ENCODE data around the gene PLP1. TPM values are rescaled to one million over a fixed set of nuclear protein-coding genes. Genes with fewer than 3 reads are reported as not detected.
"Not testable (repeated sequence)": the region's sequence is repeated elsewhere in the genome, so short reads cannot be mapped to it uniquely, and the experiment has no call there.

The PLP1 gene
- total RNA-seq, 2 experiments from 2014 or later = not detected

DNA sequence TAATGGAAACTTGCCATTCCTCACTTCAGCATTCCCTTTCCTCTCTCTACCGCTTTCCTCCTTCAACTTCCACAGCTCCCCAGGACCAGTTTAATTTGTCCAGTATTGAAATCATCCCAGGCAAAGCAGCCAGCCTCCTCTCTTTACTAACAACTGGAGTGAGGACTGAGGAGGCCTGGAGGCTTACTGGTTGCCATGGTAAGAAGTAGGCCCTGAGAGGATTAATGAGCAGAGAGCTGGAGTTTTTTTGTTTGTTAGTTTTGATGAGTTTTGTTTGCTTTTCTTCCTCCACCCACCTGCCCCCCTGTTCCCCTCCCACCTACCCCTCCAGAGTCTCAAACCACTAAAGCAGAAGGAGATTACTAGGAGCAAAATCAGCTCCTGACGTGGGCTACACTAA lies 29.5 kb upstream of the PLP1 start:
- Mint-ChIP-seq H3K4me3 (no peak overlapping the region), H3K27me3 (no peaks in the 10 kb centered on the region), H3K36me3 (ENCODE audit: low read depth) (no peaks in the 10 kb centered on the region), H3K27ac (no peak overlapping the region), H3K4me1 (no peaks in the 10 kb centered on the region), H3K9me3 (ENCODE audit: low read depth) (no peaks in the 10 kb centered on the region)
- ChIA-PET CTCF (no interaction called here), POLR2A (no interaction called here)
- ATAC-seq = no peak
- intact Hi-C loops (cut with DNase I, micrococcal nuclease) = no loop called here
- no peak for DNase-seq

DNA sequence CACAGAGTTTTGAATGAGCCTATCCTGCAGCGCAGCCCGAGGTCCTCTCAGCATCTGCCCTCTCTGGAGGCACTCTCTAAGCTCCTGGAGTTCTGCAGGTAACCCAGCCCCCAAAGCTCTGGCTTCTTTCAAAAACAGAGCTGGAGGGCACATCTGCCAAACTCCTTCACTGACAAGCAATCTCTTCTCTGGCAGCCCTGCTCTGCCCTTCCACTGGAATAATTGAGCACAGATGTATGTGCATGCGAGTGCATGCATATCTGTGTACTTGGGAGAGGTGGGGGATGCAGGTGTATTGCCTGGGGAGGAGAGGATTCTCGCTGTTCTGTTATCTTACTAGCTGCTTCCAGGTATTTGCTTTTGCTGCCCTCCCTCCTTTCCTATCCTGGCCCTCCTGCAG lies 22.2 kb upstream of the PLP1 start:
- no peaks in the 10 kb centered on the region for H3K27me3 Mint-ChIP-seq
- H3K4me1 Mint-ChIP-seq = no peaks in the 10 kb centered on the region
- ChIA-PET CTCF (no interaction called here), POLR2A (no interaction called here)
- peaks cover 2% of the 10 kb centered on the region for H3K9me3 Mint-ChIP-seq (ENCODE audit: low read depth)
- no peak overlapping the region for H3K4me3 Mint-ChIP-seq
- DNase-seq = no peak
- no peak overlapping the region for H3K27ac Mint-ChIP-seq
- H3K36me3 Mint-ChIP-seq (ENCODE audit: low read depth) = peaks cover 2% of the 10 kb centered on the region
- intact Hi-C loops (cut with DNase I, micrococcal nuclease) = no loop called here
- ATAC-seq = no peak

DNA sequence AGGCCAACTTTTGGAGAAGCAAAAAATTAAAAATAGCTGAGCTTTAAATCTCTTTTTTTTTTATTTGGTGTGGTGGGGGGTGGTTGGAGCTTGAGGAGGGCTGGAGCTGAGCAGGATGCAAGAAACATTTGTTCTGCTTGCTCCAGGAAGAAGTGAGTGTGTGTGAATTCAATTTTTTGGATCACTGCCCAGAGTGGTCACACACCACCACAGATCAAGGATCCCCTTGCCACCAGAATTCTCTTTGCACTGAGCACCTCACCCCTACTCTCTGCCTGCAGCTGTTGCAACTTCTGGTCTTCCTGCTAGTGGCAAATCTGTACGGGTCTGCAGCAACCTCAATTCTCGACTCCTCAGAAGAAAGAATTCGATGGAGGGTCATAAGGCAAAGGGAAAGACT lies 19.9 kb upstream of the PLP1 start:
- peaks cover 2% of the 10 kb centered on the region for H3K36me3 Mint-ChIP-seq (ENCODE audit: low read depth)
- intact Hi-C loops (cut with DNase I, micrococcal nuclease) = no loop called here
- no peaks in the 10 kb centered on the region for H3K27me3 Mint-ChIP-seq
- DNase-seq (no peak), ATAC-seq (no peak)
- no peaks in the 10 kb centered on the region for H3K4me1 Mint-ChIP-seq
- ChIA-PET POLR2A (no interaction called here), CTCF (no interaction called here)
- H3K27ac Mint-ChIP-seq = no peak overlapping the region
- peaks cover 2% of the 10 kb centered on the region for H3K9me3 Mint-ChIP-seq (ENCODE audit: low read depth)
- no peak overlapping the region for H3K4me3 Mint-ChIP-seq

DNA sequence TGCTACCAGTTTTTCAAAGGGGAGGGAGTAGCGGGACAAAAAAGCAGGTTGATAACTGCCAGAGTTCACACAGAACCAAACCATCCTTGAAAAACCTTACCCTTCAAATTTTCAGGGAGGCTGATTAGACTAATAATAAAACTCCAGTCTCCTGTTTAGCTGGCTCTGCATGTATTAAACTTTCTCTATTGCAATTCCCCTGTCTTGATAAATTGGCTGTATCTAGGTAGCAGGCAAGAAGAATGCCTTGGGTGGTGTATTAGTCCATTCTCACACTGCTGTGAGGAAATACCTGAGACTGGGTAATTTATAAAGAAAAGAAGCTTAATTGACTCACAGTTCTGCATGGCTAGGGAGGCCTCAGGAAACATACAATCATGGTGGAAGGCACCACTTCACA lies 18.1 kb upstream of the PLP1 start:
- intact Hi-C loops (cut with DNase I, micrococcal nuclease) = no loop called here
- ATAC-seq (no peak), DNase-seq (no peak)
- no peak overlapping the region for H3K4me3 Mint-ChIP-seq
- peaks cover 2% of the 10 kb centered on the region for H3K36me3 Mint-ChIP-seq (ENCODE audit: low read depth)
- ChIA-PET POLR2A (no interaction called here), CTCF (no interaction called here)
- no peak overlapping the region for H3K27ac Mint-ChIP-seq
- H3K9me3 Mint-ChIP-seq (ENCODE audit: low read depth) = peaks cover 2% of the 10 kb centered on the region
- H3K4me1 Mint-ChIP-seq = no peaks in the 10 kb centered on the region
- no peaks in the 10 kb centered on the region for H3K27me3 Mint-ChIP-seq

DNA sequence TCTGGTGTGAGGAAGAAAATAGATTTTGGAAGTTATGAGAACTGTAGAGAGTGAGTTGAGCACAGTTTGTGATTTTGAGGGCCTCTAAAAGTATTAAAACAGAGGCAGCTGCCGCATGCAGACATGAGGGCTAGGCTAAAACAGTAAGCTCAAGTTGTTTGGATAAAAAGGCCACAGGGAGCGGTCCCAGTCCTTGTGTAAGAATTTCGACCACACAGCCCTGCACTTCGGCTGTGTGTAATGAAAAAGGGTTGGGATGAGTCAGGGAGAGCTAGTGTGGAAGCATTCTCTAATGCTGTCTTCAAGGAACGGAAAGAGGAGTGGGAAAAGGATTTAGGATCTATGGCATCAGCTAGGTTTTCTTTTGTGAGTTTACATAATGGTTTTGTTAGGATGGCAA lies 13.1 kb upstream of the PLP1 start:
- intact Hi-C loops (cut with DNase I, micrococcal nuclease); POLR2A ChIA-PET; H3K9me3 Mint-ChIP-seq (ENCODE audit: low read depth); H3K27ac Mint-ChIP-seq; ATAC-seq; CTCF ChIA-PET; H3K4me1 Mint-ChIP-seq; H3K4me3 Mint-ChIP-seq; H3K36me3 Mint-ChIP-seq (ENCODE audit: low read depth); H3K27me3 Mint-ChIP-seq; DNase-seq: not testable (repeated sequence)

DNA sequence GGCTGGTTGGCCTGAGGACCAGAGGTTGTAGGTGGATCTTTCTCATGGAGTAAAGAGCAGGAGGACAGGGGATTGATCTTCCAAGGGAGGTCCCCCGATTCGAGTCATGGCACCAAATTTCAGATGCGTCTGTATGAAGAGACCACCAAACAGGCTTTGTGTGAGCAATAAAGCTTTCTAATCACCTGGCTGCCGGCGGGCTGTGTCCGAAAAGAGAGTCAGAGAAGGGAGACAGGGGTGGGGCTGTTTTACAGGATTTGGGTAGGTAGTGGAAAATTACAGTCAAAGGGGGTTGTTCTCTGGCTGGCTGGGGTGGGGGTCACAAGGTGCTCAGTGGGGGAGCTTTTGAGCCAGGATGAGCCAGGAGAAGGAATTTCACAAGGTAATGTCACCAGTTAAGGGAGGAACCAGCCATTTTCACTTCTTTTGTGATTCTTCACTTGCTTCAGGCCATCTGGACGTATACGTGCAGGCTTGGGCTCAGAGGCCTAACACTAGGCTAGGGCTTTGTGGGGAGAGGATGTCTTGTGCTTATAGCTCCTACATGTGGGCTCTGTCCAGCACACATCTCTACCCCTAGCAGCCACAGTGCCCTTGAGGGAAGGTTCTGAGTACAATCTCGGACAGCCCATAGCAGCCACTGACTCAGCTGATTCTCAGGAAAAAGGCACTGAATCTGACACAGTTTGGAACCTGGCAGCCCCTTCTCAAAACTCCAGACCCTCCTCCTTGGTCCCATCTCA lies 9.7 kb upstream of the PLP1 start:
- H3K27me3 Mint-ChIP-seq; H3K27ac Mint-ChIP-seq; H3K4me1 Mint-ChIP-seq; CTCF ChIA-PET; ATAC-seq; H3K9me3 Mint-ChIP-seq (ENCODE audit: low read depth); H3K4me3 Mint-ChIP-seq; POLR2A ChIA-PET; DNase-seq; intact Hi-C loops (cut with DNase I, micrococcal nuclease); H3K36me3 Mint-ChIP-seq (ENCODE audit: low read depth): not testable (repeated sequence)

DNA sequence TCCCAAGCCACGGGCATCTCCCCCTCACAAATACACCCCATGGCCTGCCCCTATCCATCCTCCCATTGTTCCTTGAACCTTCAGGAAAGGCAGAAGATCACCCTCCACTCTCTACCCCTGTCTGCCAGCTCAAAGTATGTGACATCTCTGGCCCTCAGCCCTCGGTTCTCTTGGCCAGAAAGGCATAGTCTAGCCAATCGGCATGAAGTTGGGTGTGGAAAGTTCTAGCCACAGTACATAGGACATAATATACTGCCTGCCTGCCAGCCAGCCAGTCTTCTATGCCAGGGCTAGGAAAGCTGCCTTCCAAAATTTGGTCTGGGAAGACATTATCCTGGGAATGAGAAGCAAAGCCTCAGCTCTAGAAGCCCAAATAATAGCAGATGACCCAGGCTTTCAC lies 3.2 kb upstream of the PLP1 start:
- CTCF ChIA-PET = no interaction called here
- H3K27me3 Mint-ChIP-seq = peaks cover 10% of the 10 kb centered on the region

DNA sequence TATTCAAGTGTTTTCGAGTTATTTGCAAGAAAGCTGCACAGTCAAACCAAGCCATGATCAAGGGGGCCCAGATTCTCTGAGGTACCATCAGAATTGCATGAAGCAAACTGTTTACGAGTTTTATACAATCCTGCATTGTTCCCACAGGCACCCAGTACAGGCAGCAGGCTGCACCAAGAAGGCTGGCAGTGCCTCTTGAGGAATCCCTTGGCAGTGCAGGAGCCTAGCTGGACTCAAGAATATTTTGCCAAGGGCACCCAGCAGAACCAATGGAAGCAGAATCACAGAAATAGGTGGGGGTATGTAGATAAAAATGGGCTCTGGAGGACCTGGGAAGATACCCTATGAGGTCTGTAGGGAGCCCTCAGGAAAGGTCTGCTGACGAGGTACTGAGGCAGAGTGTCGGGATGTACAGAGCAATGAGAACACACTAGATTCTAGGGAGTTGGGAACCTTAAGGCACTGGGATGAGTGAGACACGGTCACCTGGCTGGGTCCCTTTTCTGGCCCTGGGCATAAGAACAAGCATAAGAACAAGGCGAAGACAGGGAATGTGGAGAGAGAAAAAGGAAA lies 2.5 kb upstream of the PLP1 start:
- no peak for ATAC-seq
- intact Hi-C loops (cut with DNase I, micrococcal nuclease) = loop anchor here in 1 of 2 experiments (1.0 to 2.0 kb wide), 2 partner anchors 63 to 241 kb away; partner anchors contain the start of gene TMEM31
- CTCF ChIA-PET = interaction anchor here (0.6 to 1.2 kb wide), 2 partner anchors 32 to 67 kb away, joined by 3 read pairs; no protein-coding TSS in a partner anchor

More for the DNA sequence above, 3.2 kb upstream of the PLP1 start:
- Mint-ChIP-seq H3K36me3 (ENCODE audit: low read depth) (no peaks in the 10 kb centered on the region), H3K4me1 (no peaks in the 10 kb centered on the region), H3K4me3 (no peak overlapping the region), H3K9me3 (ENCODE audit: low read depth) (no peaks in the 10 kb centered on the region), H3K27ac (no peak overlapping the region)
- no peak for ATAC-seq
- intact Hi-C loops (cut with DNase I, micrococcal nuclease) = no loop called here
- no peak for DNase-seq
- POLR2A ChIA-PET = interaction anchor here (0.6 kb wide), 1 partner anchor 240 kb away, joined by 4 read pairs; no protein-coding TSS in a partner anchor

DNA sequence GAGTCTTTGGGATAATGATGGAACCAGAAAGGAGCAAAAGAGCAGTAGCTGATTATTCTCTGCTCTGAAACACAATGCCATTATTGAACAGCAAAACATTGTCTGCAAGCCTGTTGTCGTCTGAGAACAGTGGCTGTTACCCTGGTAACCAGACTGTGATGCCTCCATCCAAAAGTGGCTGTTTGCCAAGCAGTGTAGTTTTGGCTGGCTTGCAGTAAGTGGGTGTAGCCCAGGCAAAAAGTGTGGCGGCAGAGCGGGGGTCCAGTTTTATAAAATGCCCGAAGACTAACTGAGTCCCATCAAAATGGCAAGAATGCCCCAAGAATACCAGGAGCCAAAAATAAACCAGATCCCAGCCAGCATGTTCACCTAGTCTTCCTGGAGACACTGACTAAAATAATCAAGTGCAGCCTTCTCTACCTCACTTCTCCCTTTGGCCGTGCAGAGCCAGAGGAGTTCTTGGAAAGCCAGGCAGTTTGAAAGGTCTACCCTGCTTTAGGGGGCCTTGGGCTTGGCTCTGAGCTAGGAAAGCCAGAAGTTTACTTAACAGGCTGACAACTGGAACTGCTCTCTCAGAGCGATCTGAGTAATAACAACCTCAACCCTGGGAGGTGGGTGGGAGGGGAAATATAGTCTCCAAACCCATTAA lies 2.6 kb downstream of the PLP1 start:
- no peak overlapping the region for H3K4me3 Mint-ChIP-seq
- no peaks in the 10 kb centered on the region for H3K36me3 Mint-ChIP-seq (ENCODE audit: low read depth)
- POLR2A ChIA-PET = no interaction called here

More for the DNA sequence above, 2.5 kb upstream of the PLP1 start:
- Mint-ChIP-seq H3K27me3 (peaks cover 10% of the 10 kb centered on the region), H3K4me3 (no peak overlapping the region), H3K4me1 (no peaks in the 10 kb centered on the region), H3K27ac (no peak overlapping the region), H3K36me3 (ENCODE audit: low read depth) (no peaks in the 10 kb centered on the region), H3K9me3 (ENCODE audit: low read depth) (no peaks in the 10 kb centered on the region)
- POLR2A ChIA-PET = interaction anchor here (0.6 kb wide), 1 partner anchor 241 kb away, joined by 4 read pairs; no protein-coding TSS in a partner anchor
- no peak for DNase-seq

DNA sequence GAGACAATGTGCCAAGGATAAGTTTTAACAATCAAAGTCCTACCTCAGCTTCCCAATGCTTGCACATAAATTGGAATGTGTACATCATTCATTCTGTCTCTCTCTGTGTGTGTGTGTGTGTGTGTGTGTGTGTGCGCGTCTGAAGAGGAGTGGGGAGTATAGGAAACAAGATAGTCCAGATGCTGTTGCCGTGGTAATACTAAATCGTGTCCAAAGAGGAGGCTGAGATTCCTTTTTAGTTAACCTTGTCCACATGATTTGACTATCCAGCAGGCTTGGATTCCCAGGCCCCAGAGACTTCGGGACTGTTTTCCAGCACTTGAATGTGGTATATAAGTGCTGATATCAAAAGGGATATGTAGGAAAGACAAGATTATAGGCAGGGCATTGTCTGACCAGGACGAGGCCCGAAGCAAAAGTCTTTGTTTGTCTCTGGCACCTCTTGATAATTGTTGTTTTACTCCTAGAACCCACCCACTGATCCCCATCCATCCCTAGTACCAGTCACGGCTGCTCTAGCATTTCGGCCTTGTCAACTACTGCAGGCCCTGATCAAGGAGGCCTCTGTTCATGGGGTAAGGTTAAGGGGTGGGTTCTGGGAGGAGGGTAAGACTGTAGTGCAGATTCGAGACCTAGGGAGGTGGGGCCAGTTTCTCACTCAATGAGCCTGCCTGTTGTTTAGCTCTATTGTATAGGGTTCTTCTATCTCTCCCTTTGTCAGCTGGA lies 3.9 kb downstream of the PLP1 start:
- no peaks in the 10 kb centered on the region for H3K36me3 Mint-ChIP-seq (ENCODE audit: low read depth)
- POLR2A ChIA-PET = no interaction called here
- DNase-seq (no peak), ATAC-seq (no peak)
- intact Hi-C loops (cut with DNase I, micrococcal nuclease) = no loop called here
- no peaks in the 10 kb centered on the region for H3K4me1 Mint-ChIP-seq
- CTCF ChIA-PET = no interaction called here
- no peaks in the 10 kb centered on the region for H3K9me3 Mint-ChIP-seq (ENCODE audit: low read depth)
- H3K4me3 Mint-ChIP-seq = no peak overlapping the region
- H3K27ac Mint-ChIP-seq = no peak overlapping the region
- H3K27me3 Mint-ChIP-seq = peaks cover 6% of the 10 kb centered on the region

More for the DNA sequence above, 2.6 kb downstream of the PLP1 start:
- DNase-seq (no peak), ATAC-seq (no peak)
- CTCF ChIA-PET = no interaction called here
- intact Hi-C loops (cut with DNase I, micrococcal nuclease) = no loop called here
- no peak overlapping the region for H3K27ac Mint-ChIP-seq
- no peaks in the 10 kb centered on the region for H3K9me3 Mint-ChIP-seq (ENCODE audit: low read depth)
- H3K27me3 Mint-ChIP-seq = peaks cover 10% of the 10 kb centered on the region
- no peaks in the 10 kb centered on the region for H3K4me1 Mint-ChIP-seq

DNA sequence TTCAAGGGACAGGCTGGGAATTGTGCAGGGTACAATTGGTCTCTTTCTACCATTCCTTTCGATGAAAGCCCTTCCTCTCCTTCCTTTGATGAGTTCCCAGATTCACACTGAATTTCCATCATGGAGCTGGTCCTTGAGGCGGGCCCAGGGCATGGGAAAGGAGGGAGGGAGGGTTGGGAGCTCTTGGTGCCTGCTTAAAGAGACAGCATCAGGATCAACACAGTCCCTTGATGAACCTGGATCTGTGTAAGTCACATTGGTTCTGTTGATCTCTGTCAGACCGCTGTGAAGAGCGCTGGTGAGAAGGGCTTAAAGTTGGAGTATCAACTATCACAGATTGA lies 4.4 kb downstream of the PLP1 start:
- DNase-seq (no peak), ATAC-seq (no peak)
- intact Hi-C loops (cut with DNase I, micrococcal nuclease) = no loop called here
- Mint-ChIP-seq H3K27ac (no peak overlapping the region), H3K4me1 (no peaks in the 10 kb centered on the region), H3K36me3 (ENCODE audit: low read depth) (no peaks in the 10 kb centered on the region), H3K27me3 (peaks cover 6% of the 10 kb centered on the region), H3K9me3 (ENCODE audit: low read depth) (no peaks in the 10 kb centered on the region), H3K4me3 (no peak overlapping the region)
- CTCF ChIA-PET = no interaction called here
- POLR2A ChIA-PET = no interaction called here

DNA sequence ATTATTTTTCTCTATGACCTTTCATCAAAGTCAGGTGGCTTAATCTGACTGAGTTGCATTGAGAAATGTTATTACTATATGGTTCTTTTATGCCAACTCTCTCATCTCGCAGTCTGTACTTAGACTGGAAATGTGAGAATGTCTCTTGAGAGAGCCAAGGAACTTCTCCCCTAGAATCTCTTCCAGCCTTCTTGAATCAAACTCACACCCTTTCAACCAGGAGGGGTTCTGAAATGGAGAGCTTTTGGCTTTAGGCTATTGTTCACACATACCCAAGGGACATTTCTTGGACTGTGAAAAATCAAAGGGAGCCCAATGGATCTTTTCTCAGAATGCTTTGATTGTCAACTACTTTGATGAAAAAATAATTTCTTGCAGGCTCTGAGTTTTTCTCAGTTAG lies 5.1 kb downstream of the PLP1 start:
- no peak overlapping the region for H3K27ac Mint-ChIP-seq
- DNase-seq (no peak), ATAC-seq (no peak)
- intact Hi-C loops (cut with DNase I, micrococcal nuclease) = no loop called here
- ChIA-PET CTCF (no interaction called here), POLR2A (no interaction called here)
- no peaks in the 10 kb centered on the region for H3K36me3 Mint-ChIP-seq (ENCODE audit: low read depth)
- H3K27me3 Mint-ChIP-seq = peaks cover 6% of the 10 kb centered on the region
- no peaks in the 10 kb centered on the region for H3K4me1 Mint-ChIP-seq
- no peaks in the 10 kb centered on the region for H3K9me3 Mint-ChIP-seq (ENCODE audit: low read depth)
- no peak overlapping the region for H3K4me3 Mint-ChIP-seq

Data from activated CD4-positive, alpha-beta T cell treated with anti-CD3 and anti-CD28 coated beads for 36 hours (primary cell).